Fibroblast of pulmonary artery (primary cell): ENCODE results near the gene HVCN1.

Source experiments
- DNase-seq: peaks from one replicate; pipeline ENCODE4 v3.0.0-alpha.2; 2010; ENCODE audit warnings: low read depth
- H3K4me3 ChIP-seq: replicated peaks from 2 replicates; pipeline ENCODE4 v1.5.1; 2011; ENCODE audit warnings: low read depth, mild to moderate bottlenecking, control low read depth, low read length, moderate library complexity
- TF ChIP-seq, protein P1 (sequence below): IDR thresholded peaks from 2 replicates; pipeline ENCODE4 v1.5.1; 2011; ENCODE audit warnings: mild to moderate bottlenecking, control low read depth, low read length, inconsistent platforms; ENCODE audit errors: missing control alignments

HVCN1 gene

DNA sequence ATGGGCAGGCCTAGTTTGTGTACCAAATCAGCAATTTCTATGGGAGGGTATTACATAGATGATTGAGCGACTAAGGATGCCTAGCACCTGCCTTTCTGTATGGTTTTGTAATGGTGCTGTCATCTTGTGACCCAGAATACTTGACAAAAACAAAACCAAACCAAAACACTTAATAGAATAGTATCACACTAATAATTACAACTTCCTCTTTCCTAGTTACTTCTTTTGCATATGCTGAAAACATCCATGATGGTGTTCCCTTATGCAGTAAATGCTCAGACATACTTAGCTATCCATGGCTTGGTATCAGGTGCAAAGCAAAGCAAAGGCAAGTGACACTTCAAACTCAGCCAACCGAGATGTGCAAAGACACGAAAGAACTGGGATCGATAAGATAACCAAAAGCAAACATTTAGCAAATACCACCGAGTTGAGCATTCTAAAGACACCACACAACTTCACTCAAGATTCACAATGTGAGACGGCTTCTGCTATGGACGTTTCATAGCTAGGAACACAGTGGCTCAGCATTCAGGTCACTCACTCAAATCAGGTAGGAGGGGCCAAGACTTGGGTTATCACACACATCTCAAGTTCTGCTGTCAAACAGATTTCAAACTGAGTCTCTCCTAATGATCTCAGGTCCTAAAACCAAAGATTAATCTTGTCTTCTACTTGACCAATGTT, 29.4 kb upstream of the HVCN1 start:
- DNase-seq = no peak
- H3K4me3 ChIP-seq = no peak overlapping the region
- TF ChIP-seq, protein P1, sequence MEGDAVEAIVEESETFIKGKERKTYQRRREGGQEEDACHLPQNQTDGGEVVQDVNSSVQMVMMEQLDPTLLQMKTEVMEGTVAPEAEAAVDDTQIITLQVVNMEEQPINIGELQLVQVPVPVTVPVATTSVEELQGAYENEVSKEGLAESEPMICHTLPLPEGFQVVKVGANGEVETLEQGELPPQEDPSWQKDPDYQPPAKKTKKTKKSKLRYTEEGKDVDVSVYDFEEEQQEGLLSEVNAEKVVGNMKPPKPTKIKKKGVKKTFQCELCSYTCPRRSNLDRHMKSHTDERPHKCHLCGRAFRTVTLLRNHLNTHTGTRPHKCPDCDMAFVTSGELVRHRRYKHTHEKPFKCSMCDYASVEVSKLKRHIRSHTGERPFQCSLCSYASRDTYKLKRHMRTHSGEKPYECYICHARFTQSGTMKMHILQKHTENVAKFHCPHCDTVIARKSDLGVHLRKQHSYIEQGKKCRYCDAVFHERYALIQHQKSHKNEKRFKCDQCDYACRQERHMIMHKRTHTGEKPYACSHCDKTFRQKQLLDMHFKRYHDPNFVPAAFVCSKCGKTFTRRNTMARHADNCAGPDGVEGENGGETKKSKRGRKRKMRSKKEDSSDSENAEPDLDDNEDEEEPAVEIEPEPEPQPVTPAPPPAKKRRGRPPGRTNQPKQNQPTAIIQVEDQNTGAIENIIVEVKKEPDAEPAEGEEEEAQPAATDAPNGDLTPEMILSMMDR = no peak

DNA sequence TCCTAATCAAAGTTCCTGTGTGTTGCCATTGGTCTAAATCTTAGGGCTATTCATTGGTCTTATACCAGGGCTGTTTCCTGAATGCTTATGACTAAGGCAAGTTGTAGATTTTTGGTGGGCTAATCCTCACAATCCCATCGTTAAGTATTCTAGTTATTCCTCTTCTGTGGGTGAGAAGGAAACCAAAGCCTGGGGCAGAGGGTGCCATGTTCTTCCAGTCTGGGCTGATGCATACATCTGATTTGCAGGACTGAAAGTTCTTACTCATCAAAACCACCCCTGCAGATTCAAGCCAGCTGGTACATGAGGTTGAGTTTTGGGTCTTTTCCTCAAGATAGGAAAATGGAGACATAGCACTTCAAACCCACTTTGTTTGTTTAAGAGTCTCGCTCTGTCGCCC, 28.1 kb upstream of the HVCN1 start:
- H3K4me3 ChIP-seq = no peak overlapping the region
- DNase-seq = no peak
- TF ChIP-seq, protein P1 = no peak

DNA sequence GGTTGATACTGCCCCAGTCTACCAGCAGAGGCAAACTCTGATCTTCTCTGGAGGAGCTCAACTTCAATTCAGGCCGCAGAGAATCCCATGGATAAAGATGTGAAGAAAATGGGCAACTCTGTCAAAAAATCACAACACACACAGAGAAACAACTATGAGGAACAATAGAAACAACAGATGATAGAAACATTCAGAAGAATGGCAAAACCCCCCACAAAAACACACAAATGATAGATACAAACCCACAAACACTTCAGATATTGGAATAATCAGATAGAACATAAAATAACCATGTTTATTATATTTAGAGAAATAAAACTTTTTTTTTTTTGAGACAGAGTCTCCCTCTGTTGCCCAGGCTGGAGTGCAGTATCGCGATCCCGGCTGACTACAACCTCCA, 20.0 kb upstream of the HVCN1 start:
- no peak for DNase-seq
- TF ChIP-seq, protein P1 = no peak
- no peak overlapping the region for H3K4me3 ChIP-seq

DNA sequence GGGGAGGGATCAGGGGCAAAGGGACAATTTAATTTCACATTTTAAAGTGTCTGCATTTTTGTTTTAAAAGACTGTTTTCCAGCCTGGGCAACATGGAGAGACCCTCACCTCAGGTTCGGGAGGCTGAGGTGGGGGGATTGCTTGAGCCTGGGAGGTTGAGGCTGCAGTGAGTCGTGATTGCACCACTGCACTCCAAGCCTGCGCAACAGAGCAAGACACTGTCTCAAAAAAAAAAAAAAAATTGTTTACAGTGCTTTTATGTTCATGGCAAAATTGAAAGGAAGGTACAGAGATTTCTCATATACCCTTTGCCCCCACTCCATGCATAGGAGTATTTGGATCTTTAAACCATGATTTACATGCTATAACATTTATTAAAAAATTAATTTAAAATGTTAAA, 16.4 kb upstream of the HVCN1 start:
- H3K4me3 ChIP-seq = no peak overlapping the region
- DNase-seq = no peak
- TF ChIP-seq, protein P1 = no peak

DNA sequence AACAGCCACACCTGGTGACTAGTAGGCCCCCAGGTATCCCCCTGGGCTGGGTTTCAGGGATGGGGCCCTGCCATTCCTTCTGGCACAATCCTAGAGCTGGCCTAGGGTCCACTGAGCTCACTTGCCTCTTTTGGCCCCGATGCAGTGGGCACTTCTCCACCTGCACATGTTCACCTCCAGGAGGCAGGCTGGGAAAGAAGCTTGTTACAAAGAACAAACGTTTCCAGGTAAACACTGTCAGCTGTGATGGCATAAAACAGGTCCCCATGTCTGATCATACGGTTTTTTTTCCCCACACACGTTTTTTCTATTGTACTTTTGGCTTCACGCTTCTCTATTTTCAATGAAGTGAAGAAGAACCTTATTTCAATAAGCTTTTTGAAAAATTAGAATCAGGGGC, 15.8 kb upstream of the HVCN1 start:
- no peak for DNase-seq
- TF ChIP-seq, protein P1 = peak; percentile 23
- H3K4me3 ChIP-seq = no peak overlapping the region

DNA sequence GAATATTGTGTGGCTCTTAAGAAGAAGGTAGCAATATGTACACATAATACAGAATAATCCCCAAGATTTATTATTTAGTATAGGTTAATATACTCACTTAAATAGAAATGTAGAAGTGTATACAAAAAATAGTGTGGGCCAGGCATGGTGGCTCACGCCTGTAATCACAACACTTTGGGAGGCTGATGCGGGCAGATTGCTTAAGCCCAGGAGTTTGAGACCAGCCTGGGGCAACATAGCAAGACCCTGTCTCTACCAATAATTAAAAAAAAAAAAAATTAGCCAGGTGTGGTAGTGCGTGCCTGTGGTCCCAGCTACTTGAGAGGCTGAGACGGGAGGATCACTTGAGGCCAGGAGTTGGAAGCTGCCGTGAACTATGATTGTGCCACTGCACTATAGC, 15.3 kb upstream of the HVCN1 start:
- TF ChIP-seq, protein P1 = no peak
- no peak for DNase-seq

DNA sequence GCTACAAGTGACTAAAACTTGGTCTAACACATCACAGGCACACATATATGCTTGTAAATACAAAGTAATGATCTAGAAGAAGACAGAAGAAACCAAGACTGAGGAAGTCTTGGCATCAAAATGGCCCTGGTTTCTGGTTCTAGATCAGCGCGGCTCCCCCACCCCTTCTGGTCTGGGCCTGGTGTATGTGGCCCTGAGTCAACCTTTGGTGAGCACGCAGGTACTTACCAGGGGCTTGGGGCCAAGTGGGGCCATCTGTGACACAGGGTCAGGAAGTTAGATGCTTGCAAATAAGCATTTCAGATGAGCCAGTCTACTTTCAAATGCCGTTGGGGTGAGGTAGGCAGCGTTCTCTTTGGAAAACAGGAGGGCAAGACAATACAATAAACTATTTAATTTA, 13.2 kb upstream of the HVCN1 start:
- DNase-seq = no peak
- TF ChIP-seq, protein P1 = no peak

More for the DNA sequence above, 15.3 kb upstream of the HVCN1 start:
- no peak overlapping the region for H3K4me3 ChIP-seq

More for the DNA sequence above, 13.2 kb upstream of the HVCN1 start:
- no peak overlapping the region for H3K4me3 ChIP-seq
